CD4-positive, alpha-beta T cell treated with Interleukin-1 beta for 1 hour (primary cell): Measurements from ENCODE around the gene COL8A2.

Source experiments
- DNase-seq, 2 donors: peaks; one replicate each; pipeline ENCODE4 v3.0.0-alpha.2; 2020 to 2022

Gene COL8A2

GRCh38 chr1:36135330-36135667 is 10.3 kb upstream of the COL8A2 start:
- DNase-seq = no peak

- peak; percentile 30 to 42 for DNase-seq
Observed at GRCh38 chr1:36134505-36135329, 9.7 kb upstream of the COL8A2 start.

GRCh38 chr1:36134031-36134430 is 9.0 kb upstream of the COL8A2 start:
- no peak for DNase-seq

DNA sequence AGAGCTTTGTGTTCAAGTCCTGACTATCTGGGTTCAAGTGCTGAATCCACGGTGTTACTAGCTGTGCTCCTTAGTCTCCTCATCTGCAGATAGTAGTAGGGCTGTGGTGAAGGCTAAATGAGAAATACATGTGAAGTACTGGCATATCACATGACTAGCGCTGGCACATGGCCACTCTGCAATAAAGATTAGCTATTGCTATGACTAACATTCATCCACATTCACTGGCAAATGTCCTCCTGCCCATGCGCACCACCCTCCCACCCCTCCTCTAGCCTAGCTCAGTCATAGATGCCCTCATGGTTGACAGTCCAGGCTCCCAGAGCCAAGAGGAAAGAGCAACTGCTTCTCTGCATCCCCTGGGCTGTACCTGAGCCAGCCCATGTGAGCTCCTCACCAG is 8.5 kb upstream of the COL8A2 start:
- no peak for DNase-seq

DNA sequence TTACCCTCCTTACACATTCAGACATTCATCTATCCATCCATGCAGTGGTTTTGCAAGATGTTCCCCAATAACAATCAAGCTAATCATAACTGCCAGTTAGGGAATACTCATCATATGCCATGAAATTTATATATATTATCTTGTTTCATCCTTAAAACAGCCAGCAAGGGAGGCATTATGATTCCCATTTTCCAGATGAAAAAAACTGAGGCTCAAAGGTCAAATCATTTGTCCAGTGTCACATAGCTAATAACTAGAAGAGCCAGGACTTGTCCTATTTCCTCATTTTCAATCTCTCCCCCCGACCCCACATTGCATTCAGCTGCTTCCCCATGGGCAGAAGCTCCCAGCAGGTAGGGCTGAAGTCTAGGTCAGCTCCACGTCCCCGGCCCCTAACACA is 7.0 kb upstream of the COL8A2 start:
- no peak for DNase-seq

GRCh38 chr1:36128905-36129206 is 3.8 kb upstream of the COL8A2 start:
- no peak for DNase-seq

DNA sequence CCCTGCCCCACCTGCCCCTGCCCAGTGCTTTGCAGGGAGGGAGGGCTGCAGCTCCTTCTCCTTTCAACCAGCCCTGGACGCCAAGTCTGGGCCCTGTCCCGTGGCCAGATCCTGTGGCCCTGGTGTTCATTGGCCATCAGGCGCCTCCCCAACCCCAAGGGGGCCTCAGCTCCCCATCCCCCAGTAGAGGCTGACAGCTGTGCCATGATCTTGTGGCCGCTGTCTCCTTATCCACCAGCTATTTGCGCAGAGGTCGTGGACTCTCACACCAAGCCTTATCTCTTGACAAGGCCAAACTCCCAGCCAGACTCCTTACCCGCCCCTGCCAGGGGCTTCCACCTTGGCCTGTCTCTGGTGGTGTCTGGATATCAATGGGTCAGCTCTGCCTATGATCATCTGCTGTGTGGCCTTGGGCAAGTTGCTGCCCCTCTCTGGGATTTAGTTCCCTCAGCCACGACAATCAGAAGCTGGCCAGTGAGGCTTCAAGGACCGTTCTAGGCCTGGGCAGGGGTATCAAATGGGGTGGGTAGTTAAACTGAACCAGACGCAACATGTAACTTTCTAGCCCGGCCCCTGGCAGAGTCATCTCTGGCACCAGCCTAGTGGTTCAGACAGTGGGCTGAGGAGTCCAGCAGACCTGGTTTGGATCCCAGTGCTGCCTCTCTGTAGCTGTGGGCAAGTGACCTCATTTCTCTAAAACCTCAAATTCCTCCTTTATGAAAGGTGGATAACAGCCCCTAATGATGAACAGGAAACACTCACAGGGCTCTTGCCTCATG is 3.3 kb upstream of the COL8A2 start:
- no peak for DNase-seq

GRCh38 chr1:36126797-36127500 is 1.9 kb upstream of the COL8A2 start:
- no peak for DNase-seq

- no peak for DNase-seq
Observed at GRCh38 chr1:36126005-36126716, 1.1 kb upstream of the COL8A2 start.

- no peak for DNase-seq
Observed at GRCh38 chr1:36124404-36125128, 456 bp downstream of the COL8A2 start.

GRCh38 chr1:36123356-36123755 is 1.7 kb downstream of the COL8A2 start:
- peak; percentile 21 to 66 for DNase-seq

DNA sequence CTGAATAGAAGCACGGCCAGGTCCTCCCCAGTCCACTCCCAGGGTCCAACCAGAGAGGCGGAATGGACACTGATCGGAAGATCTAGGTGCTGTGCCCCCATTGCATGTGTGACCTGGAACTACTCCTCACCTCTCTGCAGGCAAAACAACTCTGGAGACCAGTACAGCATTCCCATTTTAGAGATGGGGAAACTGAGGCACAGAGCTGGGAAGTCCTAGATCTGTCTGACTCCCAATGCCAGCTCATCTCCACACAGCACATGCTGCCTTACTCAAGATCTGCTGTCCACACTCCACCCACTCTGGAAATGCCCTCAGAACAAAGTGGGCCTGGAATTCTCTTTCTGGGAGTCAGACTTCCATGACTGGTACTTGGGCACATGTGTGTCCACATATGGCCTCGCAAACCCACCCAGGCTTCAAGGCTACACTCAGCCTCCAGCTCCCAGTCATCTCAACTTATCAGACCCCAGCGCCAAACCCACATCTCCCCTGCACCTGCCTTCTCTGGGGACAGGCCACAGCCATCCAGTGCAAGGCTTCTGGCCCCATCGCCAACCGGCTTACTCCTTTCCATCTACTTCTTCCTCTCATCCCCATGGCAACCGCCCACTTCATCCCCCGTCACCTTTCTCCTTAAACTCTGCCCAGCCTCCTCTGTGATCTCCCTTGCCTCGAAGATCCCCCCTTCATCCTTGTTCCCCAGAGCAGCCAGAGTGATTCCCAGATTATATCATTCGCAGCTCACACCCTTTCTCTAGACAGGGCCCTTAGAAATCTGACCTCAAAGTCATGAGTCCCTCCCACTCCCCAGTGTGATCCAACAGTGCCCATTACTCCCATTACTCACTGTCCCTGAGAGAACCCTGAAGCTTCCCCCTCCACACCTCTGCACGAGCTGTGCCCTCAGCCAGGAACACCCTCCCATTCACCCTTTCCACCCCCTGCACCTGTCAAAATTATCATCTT is 2.7 kb downstream of the COL8A2 start:
- no peak for DNase-seq

DNA sequence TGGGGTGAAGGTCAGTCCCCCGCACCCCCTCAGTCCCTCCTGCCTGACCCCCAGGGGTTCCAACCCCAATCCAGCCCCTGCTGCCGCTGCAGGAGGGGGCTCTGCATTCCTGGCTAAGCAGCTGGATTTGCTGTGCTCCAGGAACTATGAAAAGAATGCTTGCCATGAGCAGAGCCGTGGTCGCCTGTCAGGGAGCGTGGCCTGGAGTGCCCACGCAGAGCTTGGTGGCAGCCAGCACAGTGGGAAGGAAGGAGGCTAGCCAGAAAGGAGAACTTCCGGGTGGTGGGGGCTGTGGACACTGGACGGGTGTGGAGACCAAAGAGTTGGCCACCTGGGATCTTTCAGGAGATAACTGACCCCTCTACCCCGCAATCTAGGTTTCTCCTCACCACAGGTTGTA is 5.6 kb downstream of the COL8A2 start:
- DNase-seq = no peak

DNA sequence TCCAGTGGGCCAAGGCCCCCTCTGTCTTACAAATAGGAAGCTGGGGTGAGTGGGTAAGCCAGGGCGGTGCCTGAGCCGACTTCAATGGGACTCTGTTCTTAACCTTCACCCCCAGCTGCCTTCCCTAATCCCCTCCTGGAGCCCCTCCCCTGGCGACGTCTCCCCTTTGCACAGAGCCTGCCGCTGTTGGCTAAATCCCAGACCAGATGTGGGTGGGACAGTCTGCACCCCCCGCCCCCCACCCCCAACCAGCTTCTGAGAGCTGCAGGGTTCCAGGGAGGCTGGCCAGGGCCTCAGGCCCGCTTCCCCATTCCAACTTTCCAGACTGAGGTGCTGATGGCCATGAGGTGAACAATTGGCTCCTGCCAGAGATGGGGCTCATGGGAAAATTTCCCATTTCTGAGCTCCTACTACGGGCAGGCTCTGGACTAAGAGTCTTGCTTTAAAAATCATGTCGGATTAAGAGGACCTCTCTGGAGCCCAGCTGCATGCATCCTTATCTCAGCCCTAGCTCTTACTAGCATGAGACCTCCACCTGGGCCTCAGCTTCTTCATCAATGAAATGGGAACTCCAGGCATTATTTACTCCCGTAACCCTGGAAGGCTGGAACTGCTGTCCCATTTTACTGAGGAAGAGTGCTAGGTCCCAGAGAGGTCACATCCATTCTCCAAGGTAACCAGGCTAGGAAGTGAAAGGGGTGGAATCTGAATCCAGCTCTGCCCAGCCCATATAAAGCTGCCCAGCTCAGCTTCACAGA is 6.4 kb downstream of the COL8A2 start:
- no peak for DNase-seq

DNA sequence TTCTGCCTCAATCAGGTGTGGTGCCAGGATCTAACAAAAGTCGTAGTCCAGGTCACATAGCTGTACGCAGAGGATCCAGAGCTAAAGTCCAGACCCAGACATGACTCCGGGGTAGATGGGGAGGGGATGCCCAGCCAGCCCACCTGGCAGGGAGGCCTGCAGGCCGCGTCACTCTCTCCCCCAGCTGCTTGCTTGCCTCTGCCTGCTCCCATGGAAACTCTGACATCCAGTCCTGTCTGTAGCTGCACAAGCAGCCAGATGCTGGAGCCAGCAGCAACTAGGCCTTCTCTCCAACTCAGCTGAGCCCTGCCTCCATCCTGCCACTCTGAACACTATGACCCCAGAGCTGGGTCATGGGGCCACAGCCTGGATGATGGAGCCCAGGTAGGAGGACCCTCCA is 8.1 kb downstream of the COL8A2 start:
- no peak for DNase-seq

GRCh38 chr1:36115931-36116330 is 9.1 kb downstream of the COL8A2 start:
- DNase-seq = peak in 1 of 2 donors; percentile 26

DNA sequence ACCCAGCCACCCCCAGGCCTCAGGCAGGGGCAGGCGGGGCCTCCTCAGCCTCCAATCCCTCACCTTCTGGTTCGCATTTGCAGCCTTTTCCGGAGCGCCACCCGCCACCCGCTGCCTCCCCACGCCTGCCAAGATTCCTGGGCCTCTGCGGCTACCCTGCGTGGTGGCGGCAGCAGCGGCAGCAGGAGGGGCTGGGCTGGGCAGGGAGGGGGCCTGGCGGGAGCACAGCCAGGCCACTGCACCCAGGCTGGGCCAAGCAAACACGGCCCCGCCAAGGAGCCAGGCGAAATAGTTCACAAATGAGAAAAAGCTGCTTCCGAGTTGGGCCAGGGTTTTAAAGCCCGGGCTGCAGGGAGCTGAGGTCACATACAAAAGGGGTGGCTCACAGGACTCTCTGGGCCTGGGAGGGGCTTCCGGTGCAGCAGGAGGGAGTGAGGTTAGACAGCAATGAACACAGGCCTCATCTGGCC is 9.8 kb downstream of the COL8A2 start:
- no peak for DNase-seq

DNA sequence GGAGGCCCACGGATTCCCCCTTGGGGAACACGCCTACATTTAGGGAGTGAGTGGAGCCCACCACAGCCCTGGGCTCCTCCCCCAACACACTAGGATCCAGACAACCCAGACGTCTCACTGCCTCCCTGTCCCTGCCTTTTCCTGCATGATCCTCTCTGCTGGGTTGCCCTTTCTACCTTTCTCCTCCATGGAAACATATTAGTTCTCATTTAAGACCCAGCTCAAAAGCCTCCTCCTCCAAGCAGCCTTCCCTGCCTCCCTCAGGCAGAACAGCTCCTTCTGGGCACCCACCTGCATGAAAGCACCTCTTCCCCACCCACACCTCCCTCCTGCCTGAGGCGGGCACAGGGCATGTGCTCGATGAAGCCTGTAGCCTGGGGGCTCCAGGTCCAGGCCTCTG is 10.7 kb downstream of the COL8A2 start:
- DNase-seq = no peak

DNA sequence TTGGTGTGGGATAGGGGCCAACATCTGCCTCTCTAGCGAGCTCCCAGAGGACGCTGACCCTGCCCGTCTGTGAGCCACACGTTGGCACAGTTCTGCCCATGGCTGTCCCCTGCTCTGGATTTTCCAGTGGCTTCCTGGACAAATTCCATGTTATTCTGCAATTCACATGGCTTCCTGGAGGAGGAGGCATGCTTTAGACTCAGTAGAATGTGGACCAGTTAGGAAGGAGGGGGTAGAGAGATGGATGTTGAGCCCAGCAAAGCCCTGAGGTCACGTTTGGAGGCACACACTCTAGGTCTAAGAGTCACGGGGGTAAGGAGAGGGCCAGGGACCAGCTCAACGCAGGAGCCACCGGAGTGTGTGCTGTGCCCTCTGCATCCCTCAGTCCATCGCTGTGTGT is 12.2 kb downstream of the COL8A2 start:
- DNase-seq = no peak

DNA sequence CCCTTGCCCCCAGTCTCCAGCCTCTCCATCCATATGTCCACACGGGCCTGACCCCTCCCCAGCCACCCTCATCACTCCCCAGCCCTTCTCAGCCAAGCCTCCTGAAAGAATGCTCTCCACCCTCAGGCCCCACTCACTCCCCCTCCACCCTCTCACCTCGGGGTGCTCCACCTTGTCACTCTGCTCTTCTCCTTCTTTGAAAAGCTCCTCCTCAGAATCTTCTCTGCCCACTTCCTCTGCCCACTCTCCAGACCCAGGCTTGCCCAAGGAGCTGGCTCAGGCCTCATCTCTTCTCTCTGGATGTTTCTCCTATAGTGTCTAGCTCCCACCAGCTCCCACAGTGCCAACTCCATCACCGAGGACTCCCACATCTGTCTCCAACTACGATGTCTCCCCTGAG is 13.9 kb downstream of the COL8A2 start:
- no peak for DNase-seq
